COLO829 (cell line): ENCODE data around the gene COP1.
A peak's percentile ranks its signal among the peaks of the same experiment; 100 is the strongest.
"Not testable (repeated sequence)": the region's sequence is repeated elsewhere in the genome, so short reads cannot be mapped to it uniquely, and the experiment has no call there.

ENCODE experiments used
- DNase-seq: peaks from one replicate; pipeline ENCODE4 v3.0.0; 2012; ENCODE audit warnings: low spot score

COP1 gene

DNA sequence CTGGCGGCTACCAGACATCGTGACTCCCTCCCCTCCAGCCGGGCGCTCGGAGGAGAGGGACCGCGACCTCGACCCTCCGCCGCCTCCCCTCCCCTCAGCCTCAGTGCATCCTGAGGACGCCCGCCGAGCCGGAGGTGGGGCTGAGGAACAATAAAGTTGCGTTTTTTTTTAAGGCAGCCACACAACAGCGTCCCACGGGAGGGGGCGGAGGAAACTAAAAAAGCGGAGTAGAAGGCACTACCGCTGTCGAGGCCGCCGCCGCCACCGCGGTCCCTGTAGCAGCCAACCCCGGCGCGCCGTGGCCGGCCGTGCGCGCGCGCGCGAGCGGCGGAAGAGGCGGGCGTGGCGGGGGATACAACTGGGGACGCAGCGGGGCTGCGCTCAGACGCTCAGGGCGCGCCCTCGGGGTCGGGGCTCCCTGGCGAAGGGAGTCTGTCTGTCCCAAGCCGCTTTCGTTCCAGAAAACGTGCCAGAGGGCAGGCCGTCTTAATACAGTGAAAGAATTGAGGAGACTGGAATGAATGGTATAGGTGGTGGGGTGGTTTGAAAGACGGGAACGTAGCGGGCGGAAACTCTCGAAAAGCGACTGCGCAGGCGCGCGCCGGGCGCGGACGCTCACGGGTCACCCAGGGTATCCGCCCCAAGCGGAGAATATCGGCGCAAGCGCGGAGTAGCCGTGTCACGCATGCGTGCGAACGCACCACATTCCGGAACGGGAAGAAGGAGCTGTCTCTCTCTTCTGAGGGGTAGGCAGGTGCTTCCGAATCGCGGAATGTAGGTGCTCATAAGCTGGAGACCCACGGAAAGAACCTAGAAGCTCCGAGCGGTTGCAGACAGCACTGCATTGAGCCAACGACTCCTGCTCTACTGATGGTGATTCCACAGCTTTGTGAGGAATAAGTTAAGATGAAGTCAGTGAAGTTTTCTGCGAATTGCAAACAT, at the start of gene COP1:
Gene COP1, minus strand, starts transcription at position 326 of the 942 bp plus-strand sequence. Its CDS starts 308 bp downstream, at position 18.
- DNase-seq, result peak; percentile 100

DNA sequence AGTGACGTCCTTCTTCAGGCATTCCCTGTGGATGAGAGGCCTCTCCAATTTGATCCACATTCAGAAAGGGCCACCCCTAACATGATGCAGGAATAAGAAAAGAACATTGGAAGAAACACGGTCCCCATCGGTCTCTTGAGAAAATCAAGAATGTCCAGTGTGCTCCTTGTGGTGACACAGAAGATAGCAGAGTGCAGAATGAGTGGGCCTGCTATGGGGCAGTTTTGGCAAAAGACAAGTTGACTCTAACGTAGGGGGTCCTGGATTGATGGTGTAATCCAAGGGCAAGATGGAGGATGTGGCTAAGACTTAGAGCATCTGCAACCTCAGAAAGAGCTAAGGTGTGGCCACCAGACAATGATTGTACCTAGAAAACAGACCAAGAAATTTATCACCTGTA, 45.1 kb upstream of the COP1 start:
- no peak for DNase-seq

DNA sequence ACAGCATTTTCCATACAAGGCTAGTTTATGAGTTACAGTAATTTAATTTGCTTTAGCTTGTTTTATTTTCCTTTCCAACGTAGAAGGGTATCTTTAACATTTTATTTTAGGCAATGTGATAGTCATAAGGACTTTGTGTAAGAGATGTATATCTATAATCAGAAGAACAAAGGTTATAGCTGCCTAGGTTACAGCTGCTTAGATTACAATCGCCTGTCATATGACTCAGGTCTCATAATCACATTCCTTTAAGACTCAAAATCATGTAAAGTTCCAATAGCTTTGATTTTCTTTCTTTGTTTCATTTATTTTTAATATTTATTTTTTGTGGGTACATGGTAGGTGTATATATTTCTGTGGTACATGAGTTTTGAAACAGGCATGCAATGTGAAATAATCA, 37.8 kb upstream of the COP1 start:
- DNase-seq, result no peak

DNA sequence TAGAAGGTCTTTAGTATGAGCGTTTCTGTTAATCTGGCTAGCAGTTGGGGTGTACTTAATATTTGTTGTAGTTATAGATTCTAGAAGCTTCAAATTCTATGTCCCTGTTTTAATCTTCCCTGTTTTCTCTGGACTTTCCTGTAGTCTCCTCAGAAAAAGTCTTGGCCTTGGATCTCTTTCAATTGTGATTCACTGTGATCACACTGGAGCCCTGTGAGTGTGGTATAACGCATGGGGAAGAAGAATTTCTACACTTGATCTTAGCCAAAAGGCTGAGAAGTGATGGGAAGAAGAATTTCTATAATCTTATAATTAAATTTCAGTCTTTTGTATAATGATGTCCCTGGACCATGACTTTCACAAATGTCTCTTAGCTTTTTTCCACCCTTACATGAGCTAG, 36.7 kb upstream of the COP1 start:
- DNase-seq, result no peak

DNA sequence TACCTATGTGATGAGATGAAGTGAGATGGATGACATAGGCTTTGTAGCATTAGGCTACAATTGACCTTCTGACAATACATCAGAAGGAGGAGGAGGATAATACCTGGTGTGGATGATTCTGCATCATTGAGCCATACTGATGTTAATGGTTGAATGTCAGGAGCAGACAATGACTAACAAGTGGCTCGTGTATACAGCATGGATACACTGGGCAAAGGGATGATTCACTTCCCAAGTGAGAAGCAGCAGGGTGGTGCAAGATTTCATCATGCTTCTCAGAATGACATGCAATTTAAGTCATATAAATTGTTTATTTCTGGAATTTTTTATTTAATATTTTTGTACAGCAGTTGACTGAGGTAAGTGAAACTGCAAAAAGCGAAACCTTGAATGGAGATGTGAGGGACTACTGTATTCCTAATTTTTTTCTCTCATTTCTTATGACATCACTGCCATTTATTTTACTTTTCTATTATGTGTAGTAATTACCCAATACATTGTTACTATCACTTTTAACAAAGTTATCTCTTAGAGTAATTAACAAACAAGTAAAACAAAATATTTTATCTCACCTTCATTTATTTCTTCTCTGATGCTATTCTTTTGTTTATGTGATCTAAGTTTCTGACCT, 34.4 kb upstream of the COP1 start:
- DNase-seq, result no peak

DNA sequence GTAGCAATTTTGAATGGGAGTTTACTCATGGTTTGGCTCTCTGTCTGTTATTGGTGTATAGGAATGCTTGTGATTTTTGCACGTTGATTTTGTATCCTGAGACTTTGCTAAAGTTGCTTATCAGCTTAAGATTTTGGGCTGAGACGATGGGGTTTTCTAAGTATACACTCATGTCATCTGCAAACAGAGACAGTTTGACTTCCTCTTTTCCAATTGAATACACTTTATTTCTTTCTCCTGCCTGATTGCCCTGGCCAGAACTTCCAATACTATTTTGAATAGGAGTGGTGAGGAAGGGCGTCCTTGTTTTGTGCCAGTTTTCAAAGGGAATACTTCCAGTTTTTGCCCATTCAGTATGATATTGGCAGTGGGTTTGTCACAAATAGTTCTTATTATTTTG, 26.6 kb upstream of the COP1 start:
- DNase-seq, result not testable (repeated sequence)

DNA sequence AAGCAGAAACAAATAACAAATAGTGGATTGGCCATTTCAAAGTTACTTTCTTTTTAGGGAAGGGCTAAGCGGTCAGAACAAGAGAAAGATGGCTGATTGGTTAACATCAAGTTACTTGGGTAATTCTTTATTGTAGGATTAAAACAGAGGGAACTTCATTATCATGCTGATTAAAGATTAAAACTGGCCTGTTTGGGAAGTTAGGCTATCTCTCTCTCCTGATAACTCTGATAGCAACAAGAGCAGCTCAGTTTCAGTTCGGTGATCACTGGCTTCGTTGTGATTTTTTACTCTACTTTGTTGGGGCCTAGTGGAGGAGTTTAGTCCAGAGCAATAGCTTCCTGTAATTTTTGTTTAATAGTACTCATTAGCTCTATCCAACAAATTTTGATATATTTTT, 20.5 kb upstream of the COP1 start:
- DNase-seq, result no peak

DNA sequence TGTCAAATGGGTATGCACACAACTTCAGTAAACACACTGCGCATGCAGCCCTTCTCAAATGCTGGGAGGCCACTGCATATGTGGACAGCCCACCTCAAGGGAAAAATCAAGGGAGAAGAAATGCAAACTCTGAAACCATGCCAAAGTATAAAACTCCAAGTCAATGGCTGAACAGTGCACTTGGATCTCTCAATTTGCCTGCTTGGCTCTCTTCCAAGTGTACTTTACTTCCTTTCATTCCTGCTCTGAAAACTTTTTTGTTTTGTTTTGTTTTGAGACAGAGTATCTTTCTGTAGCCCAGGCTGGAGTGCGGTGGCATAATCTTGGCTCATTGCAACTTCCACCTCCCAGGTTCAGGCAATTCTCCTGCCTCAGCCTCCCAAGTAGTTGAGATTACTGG, 18.8 kb upstream of the COP1 start:
- DNase-seq, result no peak

DNA sequence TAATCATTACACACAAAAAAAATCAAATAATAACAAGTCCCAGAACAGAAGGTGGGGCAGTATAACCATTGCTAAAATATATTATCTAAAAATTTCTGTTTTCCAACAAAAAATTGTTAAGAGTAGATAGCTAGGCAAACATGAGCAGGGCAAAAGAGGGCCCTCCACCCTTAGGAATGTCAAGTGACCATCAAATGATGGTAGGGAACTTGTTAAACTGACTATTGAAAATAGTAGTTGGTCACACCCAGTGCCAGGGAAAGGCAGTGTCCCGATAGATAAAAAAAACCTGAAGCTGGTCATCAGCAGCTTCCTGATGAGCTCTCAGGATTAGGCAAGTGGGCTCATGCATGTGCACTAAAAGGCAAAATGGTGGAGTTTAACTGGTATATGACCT, 18.4 kb upstream of the COP1 start:
- DNase-seq, result no peak

DNA sequence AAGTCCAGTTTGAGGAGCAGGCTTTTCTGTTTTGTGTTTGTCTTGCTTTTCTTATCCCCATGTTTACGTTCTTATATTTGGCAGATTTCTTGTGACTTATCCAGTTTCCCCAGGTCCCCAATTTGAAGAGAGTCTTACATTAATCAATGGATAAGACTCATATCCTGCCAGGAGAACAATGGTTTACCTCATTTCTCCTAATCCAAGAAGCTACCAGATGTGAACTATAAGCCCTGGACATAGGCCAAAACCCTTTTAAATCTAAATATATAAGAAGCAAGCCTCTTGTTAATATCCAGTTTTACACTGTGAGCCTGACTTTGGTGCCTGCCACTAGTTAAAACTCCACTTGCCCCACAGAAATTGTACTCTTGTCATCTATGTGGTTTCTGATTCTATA, 15.1 kb upstream of the COP1 start:
- DNase-seq, result no peak

DNA sequence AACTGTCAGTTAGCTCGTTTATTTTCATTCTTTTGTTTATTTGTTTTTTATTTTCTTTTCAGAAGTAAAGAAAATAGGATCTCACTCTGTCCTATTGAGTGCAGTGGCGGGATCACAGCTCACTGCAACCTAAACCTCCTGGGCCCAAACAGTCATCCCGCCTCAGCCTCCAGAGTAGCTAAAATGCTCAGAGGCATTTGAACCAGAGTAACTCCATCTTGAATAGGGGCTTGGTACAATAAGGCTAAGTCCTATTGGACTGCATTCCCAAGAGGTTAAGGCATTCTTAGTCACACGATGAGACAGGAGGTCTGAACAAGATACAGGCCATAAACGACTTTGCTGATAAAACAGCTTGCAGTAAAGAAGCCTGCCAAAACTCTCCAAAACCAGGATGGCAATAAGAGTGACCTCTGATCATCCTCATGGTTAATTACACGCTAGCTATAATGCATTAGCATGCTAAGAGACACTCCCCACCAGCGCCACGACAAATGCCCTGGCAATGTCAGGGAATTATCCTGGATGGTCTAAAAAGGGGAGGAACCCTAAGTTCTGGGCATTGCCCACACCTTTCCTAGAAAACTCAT, 13.1 kb upstream of the COP1 start:
- no peak for DNase-seq

DNA sequence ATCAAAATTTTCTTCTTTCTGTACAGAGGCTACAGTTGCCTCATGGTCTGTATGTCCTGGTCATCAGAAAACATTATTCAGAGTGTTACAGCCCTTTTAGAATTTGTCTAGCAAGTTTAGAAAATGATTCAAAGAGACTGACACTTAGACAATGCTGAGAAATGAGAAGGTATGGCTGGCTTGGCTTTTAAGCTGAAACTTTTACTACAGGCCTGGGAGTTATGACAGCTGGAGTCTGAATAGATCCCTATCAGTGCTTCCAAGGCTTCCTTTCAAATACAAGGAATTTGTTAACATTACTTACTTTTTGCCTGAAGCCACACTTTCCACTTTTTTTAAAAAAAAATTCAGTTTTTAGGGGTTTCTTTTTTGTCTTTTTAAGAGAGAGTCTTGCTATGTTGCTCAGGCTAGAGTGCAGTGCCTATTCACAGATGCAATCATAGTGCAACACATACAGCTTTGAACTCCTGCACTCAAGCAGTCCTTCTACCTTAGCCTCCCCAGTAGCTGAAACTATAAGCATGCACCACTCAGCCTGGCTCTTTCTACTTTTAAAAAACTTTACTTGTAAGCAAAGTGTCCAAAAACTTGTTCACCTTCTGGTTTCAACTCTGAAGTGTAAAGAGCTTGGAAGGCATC, 10.5 kb upstream of the COP1 start:
- no peak for DNase-seq

DNA sequence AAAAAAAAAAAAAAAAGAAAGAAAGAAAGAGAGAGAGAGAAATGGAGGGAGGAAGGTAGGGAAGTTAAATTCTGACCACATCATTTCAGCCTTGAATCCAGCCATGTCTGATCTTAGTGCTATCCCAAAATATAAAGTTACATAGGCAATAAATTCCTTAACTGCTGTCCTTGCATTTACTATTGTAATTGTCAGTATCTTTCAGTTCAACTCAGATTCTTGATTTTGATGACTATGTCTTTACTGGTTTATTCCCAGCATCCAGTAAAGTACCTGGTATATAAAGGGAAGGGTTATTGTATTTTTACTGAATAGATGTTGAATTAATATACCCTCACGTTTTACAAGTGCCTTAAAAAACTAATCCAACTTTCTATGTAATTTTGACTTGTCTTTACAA, 8.9 kb upstream of the COP1 start:
- no peak for DNase-seq

DNA sequence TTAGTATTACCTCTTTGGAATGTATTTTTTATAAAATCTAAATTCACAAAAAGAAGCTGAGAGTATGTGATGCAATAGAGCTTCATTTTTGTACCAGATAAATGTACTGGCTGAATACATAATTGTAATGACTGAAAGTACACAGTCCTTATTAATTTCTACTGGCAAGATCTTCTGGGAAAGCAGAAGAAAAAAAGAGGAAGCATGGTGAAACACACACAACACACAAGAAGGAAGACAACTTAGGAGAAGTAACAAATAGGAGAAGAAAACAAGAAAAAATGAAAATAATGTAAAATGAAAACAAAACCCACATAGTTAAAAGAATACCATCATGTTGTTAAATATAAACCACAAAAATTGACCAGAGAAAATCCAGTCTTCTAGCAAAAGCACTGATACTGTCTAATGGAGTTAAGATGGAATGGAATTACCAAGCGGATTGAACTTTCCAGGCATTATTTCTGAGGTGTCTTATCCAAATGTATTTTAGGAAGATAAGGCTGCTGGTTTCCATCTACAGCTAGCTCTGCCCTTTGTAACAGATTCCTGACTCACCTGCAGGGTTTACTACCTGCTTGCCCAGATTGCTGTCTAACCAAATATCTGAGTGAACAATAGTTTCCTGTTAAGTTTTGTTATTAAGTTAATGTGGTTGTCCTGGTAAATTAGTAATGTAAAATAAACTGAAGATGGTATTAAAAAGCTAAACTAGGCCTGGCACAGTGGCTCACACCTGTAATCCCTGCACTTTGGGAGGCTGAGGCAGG, 4.5 kb upstream of the COP1 start:
- DNase-seq, result no peak

DNA sequence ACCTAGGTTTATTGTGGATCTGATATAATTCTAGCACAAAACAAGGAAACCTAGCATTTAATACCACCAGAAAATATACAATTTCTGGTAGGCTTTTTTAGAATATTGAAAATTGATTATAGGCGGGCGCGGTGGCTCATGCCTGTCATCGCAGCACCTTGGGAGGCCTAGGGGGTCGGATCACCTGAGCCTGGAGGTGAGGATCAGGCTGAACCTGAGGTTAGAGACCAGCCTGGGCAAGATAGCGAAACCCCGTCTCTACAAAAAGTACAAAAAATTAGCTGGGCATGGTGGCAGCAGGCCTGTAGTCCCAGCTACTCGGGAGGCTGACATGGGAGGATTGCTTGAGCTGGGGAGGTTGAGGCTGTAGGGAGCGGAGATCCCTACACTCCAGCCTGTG, 948 bp upstream of the COP1 start:
- DNase-seq, result no peak

DNA sequence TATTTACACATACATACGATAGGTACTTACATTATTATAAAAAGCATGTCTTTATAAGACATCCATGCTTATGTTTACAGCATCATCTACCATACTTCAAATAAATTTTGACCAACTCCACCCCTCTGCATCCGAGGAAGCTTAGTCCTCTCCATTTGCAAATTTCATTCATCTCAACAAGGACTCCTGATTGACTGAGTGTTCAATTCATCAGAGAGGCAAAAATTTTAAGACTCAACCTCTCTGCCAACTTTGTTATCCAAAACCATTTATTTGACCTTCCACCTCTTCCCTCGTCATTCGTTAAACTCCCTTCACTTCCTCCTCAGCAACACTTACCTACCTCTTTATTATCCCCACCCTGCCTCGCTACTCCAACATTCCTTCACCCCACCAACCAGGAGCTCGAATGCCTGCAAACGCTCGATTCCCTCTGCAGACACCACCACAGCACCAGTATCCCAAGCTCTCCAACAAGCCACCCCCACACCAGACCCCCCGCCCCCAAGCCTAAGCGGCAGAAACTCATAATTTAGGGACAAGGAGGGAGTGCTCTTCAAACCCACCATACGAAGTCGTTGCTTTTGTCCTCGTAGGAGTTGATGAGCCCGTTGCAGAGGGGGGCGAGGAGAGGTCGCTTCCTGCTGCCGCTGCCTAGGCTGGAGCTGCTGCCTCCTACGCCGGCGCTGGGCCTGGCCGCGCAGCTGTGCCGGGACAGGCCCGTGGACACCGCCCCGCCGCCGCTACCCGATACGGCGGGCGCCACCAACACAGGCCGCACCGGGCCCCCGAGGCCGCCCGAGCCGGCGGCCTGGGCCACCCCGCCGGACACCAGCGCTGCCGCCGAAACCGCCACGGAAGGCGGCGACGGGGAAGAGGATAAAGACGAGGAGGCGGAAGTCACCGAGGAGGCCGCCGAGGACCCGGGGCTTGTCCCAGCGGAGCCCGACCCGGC, 803 bp downstream of the COP1 start:
- DNase-seq, result peak; percentile 36

DNA sequence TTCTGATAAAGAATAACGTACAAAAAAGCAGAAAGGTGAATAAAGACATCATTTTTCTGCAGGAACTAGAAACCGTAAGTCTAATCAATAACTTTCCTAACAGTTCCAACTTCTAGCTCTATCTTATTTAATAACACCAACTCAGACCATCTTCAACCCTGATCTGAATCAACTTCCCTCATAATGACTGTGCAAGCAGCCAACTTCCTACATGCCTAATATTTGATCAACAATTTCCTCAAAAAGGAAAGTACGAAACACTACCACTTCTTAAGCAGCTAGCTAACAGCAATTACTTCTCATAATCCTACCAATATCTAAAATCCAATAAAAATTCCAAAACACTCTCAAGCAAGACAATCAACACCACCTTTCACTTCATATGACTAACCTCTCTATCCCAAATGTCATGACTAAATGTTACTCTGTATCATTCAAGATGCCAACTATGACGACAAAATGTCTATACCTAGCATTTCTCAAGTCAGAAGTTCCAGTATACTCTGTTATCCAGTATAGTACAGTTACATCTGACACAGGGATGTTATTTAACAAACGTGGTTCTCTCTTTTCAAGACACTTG, 1.7 kb downstream of the COP1 start:
- no peak for DNase-seq

DNA sequence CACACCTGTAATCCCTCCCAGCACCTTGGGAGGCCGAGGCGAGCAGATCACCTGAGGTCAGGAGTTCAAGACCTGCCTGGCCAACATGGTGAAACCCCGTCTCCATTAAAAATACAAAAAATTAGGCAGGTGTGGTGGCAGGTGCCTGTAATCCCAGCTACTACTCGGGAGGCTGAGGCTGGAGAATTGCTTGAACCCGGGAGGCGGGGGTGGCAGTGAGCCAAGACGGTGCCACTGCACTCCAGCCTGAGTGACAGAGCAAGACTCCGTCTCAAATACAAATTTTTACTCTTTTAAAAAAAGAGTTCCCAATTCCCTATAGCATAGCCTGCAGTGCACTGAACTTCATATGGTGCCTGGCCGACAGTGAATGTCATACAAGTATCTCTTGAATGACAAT, 2.4 kb downstream of the COP1 start:
- DNase-seq, result not testable (repeated sequence)

DNA sequence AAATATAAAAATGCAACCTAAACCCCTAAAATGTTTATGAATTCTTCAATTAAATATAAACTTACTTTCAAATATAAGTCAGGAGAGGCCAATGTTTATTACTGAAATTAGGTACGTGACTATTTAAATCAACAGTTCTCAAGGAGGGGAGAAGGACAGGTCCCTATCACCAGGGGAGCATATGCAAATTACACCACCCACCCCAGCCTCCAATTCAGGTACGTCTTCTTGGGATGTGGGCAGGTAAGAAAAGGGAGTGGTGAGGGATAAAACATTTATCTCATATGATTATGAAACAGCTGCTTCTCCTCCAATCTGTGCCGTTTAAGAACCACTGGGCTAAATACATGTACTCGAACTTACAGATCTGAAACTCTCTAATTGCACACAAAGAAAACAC, 3.4 kb downstream of the COP1 start:
- DNase-seq, result no peak

DNA sequence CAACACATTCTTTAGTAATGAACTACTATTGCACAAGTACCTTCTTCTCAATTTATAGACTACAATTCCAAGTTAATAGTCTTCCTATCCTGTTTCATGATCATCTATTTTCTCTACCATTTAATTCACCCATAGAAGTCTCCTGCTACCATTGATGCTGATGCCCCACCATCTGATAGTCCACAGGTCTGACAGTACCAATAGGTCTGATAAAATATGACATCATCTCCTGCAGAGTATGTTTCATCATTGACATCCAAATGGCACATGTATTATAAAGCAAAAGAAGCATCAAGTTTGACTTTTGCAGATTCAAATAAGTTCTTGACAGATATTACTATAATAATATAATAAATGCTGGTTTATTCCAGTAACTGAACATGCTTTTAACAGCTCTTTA, 5.5 kb downstream of the COP1 start:
- no peak for DNase-seq
